Measurements from ENCODE around the gene LIPA. TPM values are rescaled to one million over a fixed set of nuclear protein-coding genes. Genes with fewer than 3 reads are reported as not detected.

The LIPA gene
- total and polyA plus RNA-seq, 4 donors: 35.3 to 176 (median 75.9) TPM

DNA sequence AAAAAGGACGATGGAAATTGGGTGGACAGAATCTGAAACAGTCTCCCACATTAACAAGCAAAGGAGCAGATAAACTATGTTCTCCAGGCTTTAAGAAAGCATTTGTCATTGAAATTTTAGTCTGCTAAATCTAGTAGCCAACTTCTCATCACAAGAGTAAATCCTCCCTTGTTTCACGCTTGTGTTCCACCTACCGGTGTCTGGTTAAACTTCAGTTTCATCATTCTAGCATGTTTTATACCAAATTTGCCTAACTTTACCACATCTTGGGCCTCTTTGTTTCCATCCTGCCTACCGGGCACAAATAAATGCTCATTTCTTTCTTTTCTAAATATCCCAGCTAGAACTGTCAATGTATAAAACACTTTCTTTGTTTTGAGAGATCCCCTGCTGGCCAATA lies 5.8 kb downstream of the LIPA start:
- Histone ChIP-seq H3K9ac (ENCODE audit: low read depth in 1 of 2, low read length in 2 of 2) (no peak overlapping the region), H3K36me3 (ENCODE audit: control insufficient read depth in 4 of 4, insufficient read depth in 3 of 4, low read depth in 1 of 4, low read length in 3 of 4) (peaks cover 0 to 4% (median 0%) of the 10 kb centered on the region in 4 donors), H3K9me3 (ENCODE audit: control insufficient read depth in 4 of 4, low read length in 3 of 4) (no peaks in the 10 kb centered on the region), H3K4me3 (ENCODE audit: low read depth in 1 of 3, low read length in 3 of 3) (no peak overlapping the region), H3K27ac (ENCODE audit: low read depth in 1 of 2, low read length in 2 of 2) (no peak overlapping the region), H3K4me1 (ENCODE audit: control insufficient read depth in 4 of 4, insufficient read depth in 4 of 4, low read length in 3 of 4) (peaks cover 3 to 27% (median 26%) of the 10 kb centered on the region in 4 donors), H3K27me3 (ENCODE audit: control insufficient read depth in 4 of 4, insufficient read depth in 4 of 4, low read length in 3 of 4) (no peaks in the 10 kb centered on the region)
- no peak for DNase-seq (ENCODE audit: low spot score)
- 71% methylated on average over 4 of the region's 4 CpGs for WGBS
- TF ChIP-seq, protein P1, sequence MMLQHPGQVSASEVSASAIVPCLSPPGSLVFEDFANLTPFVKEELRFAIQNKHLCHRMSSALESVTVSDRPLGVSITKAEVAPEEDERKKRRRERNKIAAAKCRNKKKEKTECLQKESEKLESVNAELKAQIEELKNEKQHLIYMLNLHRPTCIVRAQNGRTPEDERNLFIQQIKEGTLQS (IDR thresholded peaks at IDR 0.05): no peak
- TF ChIP-seq HNF4G (IDR thresholded peaks at IDR 0.05) (no peak), JUND (IDR thresholded peaks at IDR 0.05) (no peak), RAD21 (IDR thresholded peaks at IDR 0.05) (no peak)
- TF ChIP-seq, protein P2, sequence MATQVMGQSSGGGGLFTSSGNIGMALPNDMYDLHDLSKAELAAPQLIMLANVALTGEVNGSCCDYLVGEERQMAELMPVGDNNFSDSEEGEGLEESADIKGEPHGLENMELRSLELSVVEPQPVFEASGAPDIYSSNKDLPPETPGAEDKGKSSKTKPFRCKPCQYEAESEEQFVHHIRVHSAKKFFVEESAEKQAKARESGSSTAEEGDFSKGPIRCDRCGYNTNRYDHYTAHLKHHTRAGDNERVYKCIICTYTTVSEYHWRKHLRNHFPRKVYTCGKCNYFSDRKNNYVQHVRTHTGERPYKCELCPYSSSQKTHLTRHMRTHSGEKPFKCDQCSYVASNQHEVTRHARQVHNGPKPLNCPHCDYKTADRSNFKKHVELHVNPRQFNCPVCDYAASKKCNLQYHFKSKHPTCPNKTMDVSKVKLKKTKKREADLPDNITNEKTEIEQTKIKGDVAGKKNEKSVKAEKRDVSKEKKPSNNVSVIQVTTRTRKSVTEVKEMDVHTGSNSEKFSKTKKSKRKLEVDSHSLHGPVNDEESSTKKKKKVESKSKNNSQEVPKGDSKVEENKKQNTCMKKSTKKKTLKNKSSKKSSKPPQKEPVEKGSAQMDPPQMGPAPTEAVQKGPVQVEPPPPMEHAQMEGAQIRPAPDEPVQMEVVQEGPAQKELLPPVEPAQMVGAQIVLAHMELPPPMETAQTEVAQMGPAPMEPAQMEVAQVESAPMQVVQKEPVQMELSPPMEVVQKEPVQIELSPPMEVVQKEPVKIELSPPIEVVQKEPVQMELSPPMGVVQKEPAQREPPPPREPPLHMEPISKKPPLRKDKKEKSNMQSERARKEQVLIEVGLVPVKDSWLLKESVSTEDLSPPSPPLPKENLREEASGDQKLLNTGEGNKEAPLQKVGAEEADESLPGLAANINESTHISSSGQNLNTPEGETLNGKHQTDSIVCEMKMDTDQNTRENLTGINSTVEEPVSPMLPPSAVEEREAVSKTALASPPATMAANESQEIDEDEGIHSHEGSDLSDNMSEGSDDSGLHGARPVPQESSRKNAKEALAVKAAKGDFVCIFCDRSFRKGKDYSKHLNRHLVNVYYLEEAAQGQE (IDR thresholded peaks at IDR 0.05): no peak
- TF ChIP-seq, protein P3, sequence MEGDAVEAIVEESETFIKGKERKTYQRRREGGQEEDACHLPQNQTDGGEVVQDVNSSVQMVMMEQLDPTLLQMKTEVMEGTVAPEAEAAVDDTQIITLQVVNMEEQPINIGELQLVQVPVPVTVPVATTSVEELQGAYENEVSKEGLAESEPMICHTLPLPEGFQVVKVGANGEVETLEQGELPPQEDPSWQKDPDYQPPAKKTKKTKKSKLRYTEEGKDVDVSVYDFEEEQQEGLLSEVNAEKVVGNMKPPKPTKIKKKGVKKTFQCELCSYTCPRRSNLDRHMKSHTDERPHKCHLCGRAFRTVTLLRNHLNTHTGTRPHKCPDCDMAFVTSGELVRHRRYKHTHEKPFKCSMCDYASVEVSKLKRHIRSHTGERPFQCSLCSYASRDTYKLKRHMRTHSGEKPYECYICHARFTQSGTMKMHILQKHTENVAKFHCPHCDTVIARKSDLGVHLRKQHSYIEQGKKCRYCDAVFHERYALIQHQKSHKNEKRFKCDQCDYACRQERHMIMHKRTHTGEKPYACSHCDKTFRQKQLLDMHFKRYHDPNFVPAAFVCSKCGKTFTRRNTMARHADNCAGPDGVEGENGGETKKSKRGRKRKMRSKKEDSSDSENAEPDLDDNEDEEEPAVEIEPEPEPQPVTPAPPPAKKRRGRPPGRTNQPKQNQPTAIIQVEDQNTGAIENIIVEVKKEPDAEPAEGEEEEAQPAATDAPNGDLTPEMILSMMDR (IDR thresholded peaks at IDR 0.05; ENCODE audit: low read depth, low read length, missing input control): no peak

DNA sequence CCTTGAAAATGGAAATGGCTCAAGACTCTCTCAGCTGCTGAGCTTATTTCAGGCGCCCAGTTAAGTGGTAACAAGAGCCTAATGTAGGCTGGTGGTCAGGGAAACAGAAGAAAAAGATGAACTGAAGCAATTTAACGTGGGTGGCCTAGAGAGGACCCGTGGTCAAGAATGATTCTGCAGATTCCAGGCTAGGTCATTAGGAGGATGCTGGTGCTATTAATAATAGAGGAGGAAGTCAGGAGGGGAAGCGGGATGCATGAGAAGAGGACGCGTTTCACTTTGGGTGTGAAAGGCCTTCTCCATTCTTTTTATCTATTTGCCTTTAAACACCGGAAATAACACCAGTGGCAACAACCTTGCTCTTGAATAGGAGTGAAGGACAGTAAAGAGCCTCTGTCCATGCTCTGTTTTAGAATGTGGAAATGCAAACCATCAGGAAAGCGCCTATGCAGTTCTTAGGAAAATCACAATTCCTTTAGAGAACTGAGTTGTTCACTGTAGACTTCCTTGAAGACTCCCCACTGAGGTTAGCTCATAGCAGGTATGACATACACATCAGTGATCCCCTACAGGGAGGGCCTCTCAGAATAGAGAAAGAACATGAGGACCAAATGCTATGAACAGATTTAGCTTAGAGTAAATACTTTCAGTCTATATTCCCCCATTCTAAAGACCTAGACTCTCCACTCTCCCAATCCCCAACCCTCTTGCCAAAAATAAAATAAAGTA lies 8.6 kb downstream of the LIPA start:
- H3K4me3 ChIP-seq (ENCODE audit: low read depth in 1 of 3, low read length in 3 of 3): no peak overlapping the region
- H3K9me3 ChIP-seq (ENCODE audit: control insufficient read depth in 4 of 4, low read length in 3 of 4): no peaks in the 10 kb centered on the region
- 59% methylated on average over 8 of the region's 8 CpGs for WGBS
- no peak overlapping the region for H3K9ac ChIP-seq (ENCODE audit: low read depth in 1 of 2, low read length in 2 of 2)
- TF ChIP-seq, protein P1 (IDR thresholded peaks at IDR 0.05): no peak
- TF ChIP-seq RXRA (IDR thresholded peaks at IDR 0.05): peak in 1 of 2 donors; percentile 6
- peaks cover 0 to 14% (median 8%) of the 10 kb centered on the region in 4 donors for H3K36me3 ChIP-seq (ENCODE audit: control insufficient read depth in 4 of 4, insufficient read depth in 3 of 4, low read depth in 1 of 4, low read length in 3 of 4)
- H3K27ac ChIP-seq (ENCODE audit: low read depth in 1 of 2, low read length in 2 of 2): no peak overlapping the region
- peaks cover 2 to 28% (median 21%) of the 10 kb centered on the region in 4 donors for H3K4me1 ChIP-seq (ENCODE audit: control insufficient read depth in 4 of 4, insufficient read depth in 4 of 4, low read length in 3 of 4)
- DNase-seq (ENCODE audit: low spot score): no peak
- H3K27me3 ChIP-seq (ENCODE audit: control insufficient read depth in 4 of 4, insufficient read depth in 4 of 4, low read length in 3 of 4): no peaks in the 10 kb centered on the region

DNA sequence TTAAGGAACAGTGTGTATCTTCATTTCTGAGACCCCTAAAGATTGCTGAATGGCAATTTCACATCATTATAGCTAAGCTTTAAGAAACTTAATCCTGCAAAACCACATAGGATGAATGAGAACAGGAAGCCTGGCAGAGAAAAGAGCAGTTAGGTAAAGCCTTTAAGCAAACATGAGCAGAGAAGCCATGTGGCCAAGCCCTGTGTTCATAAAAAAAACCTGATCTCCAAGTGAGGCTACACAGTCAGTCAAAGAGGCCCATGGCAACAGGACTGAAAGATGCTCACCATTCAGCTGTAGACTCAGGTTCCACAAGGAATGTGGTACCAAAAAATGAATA lies 9.3 kb downstream of the LIPA start:
- Histone ChIP-seq H3K4me1 (ENCODE audit: control insufficient read depth in 4 of 4, insufficient read depth in 4 of 4, low read length in 3 of 4) (peaks cover 2 to 28% (median 21%) of the 10 kb centered on the region in 4 donors), H3K9me3 (ENCODE audit: control insufficient read depth in 4 of 4, low read length in 3 of 4) (no peaks in the 10 kb centered on the region), H3K27ac (ENCODE audit: low read depth in 1 of 2, low read length in 2 of 2) (peak overlapping the region in 1 of 2 donors; percentile 62), H3K27me3 (ENCODE audit: control insufficient read depth in 4 of 4, insufficient read depth in 4 of 4, low read length in 3 of 4) (no peaks in the 10 kb centered on the region), H3K4me3 (ENCODE audit: low read depth in 1 of 3, low read length in 3 of 3) (no peak overlapping the region), H3K9ac (ENCODE audit: low read depth in 1 of 2, low read length in 2 of 2) (no peak overlapping the region), H3K36me3 (ENCODE audit: control insufficient read depth in 4 of 4, insufficient read depth in 3 of 4, low read depth in 1 of 4, low read length in 3 of 4) (peaks cover 0 to 14% (median 8%) of the 10 kb centered on the region in 4 donors)
- TF ChIP-seq, protein P1 (IDR thresholded peaks at IDR 0.05): no peak
- TF ChIP-seq RAD21 (IDR thresholded peaks at IDR 0.05): no peak
- TF ChIP-seq, protein P2 (IDR thresholded peaks at IDR 0.05): no peak
- TF ChIP-seq GABPA (IDR thresholded peaks at IDR 0.05 in 1 of 2, conservative IDR thresholded peaks at IDR 0.05 in 1 of 2): no peak
- TF ChIP-seq JUND (IDR thresholded peaks at IDR 0.05): no peak
- TF ChIP-seq FOXA2 (IDR thresholded peaks at IDR 0.05): no peak
- TF ChIP-seq, protein P3 (IDR thresholded peaks at IDR 0.05; ENCODE audit: low read depth, low read length, missing input control): no peak
- DNase-seq (ENCODE audit: low spot score): no peak
